GM12878 (cell line): ENCODE measurements around the gene PYGO1. TPM values are rescaled to one million over a fixed set of nuclear protein-coding genes. Genes with fewer than 3 reads are reported as not detected.
"Not testable (repeated sequence)": the region's sequence is repeated elsewhere in the genome, so short reads cannot be mapped to it uniquely, and the experiment has no call there.

Source experiments
- ATAC-seq: fragments of 200-7000 bp; cut with Tn5 transposase; 3 replicates; pipeline ENCODE4 v1.9.1; 2020; ENCODE audit warnings: mild to moderate bottlenecking, moderate library complexity
- BruUV-seq: library from RNA; stranded (reverse); fragments of 400-500 nt; replicated peaks from 2 replicates; lab custom pipeline; 2021; lab: Mats Ljungman, UMichigan
- CTCF ChIA-PET: fragments of 300-600 bp; sonication (Branson Sonifier 250); formaldehyde crosslinking; extraction: SDS; loops from one replicate; lab custom pipeline; 2021; ENCODE audit warnings: inconsistent platforms; lab: Yijun Ruan, JAX
- POLR2A ChIA-PET: fragments of 350-600 bp; formaldehyde crosslinking; extraction: SDS; loops from one replicate; lab custom pipeline; 2021; ENCODE audit warnings: inconsistent platforms; lab: Charles Lee
- RAD21 ChIA-PET: fragments of 300-600 bp; sonication (Branson Sonifier 250); formaldehyde crosslinking; loops from one replicate; lab custom pipeline; 2023; ENCODE audit warnings: antibody characterized with exemption; ENCODE audit not compliant: unreplicated experiment; lab: Charles Lee
- SMC1A ChIA-PET: fragments of 300-600 bp; sonication (Branson Sonifier 250); formaldehyde crosslinking; loops from one replicate; lab custom pipeline; 2023; ENCODE audit not compliant: unreplicated experiment, uncharacterized antibody; lab: Charles Lee
- DNase-seq: peaks from one replicate; pipeline ENCODE4 v3.0.0-alpha.2; 2011; ENCODE audit warnings: low read depth, low spot score
- FAIRE-seq: peaks from 3 replicates; lab custom pipeline; 2011; peaks lifted over from hg19 to GRCh38; lab: Jason Lieb, UNC
- H2AFZ ChIP-seq: 2 replicates; pipeline ENCODE4 v1.6.0; 2011; ENCODE audit warnings: low read depth, low read length, control low read depth; ENCODE audit not compliant: control insufficient read depth
- H3K27ac ChIP-seq: 2 replicates; pipeline ENCODE4 v1.5.1; 2011; ENCODE audit warnings: control low read depth; ENCODE audit not compliant: control insufficient read depth, insufficient read depth
- H3K27me3 ChIP-seq, 2 experiments: replicated peaks in 1 of 2; 2 replicates each; pipeline versions ENCODE4 v1.6.0 to v1.6.1; 2011; ENCODE audit warnings: low read length in 1 of 2; ENCODE audit not compliant: control insufficient read depth in 2 of 2, insufficient read depth in 2 of 2
- H3K36me3 ChIP-seq, 2 experiments: 2 replicates each; pipeline ENCODE4 v1.5.1; 2011; ENCODE audit warnings: low read length in 1 of 2; ENCODE audit not compliant: control insufficient read depth in 2 of 2, insufficient read depth in 2 of 2
- H3K4me1 ChIP-seq: 2 replicates; pipeline ENCODE4 v1.6.1; 2011; ENCODE audit warnings: mild to moderate bottlenecking, low read length, moderate library complexity, mixed read lengths; ENCODE audit not compliant: control insufficient read depth, insufficient read depth
- H3K4me2 ChIP-seq: 2 replicates; pipeline ENCODE4 v1.6.0; 2011; ENCODE audit warnings: control low read depth; ENCODE audit not compliant: control insufficient read depth, insufficient read depth
- H3K4me3 ChIP-seq: fragments of 200-600 bp; sonication (generic); 2 replicates; pipeline ENCODE4 v1.5.1; 2016
- H3K79me2 ChIP-seq: 2 replicates; pipeline ENCODE4 v1.6.0; 2011; ENCODE audit warnings: low read length; ENCODE audit not compliant: control insufficient read depth, insufficient read depth
- H3K9ac ChIP-seq: 2 replicates; pipeline ENCODE4 v1.8.0; 2011; ENCODE audit warnings: low read length, control low read depth, mixed read lengths; ENCODE audit not compliant: control insufficient read depth, insufficient read depth
- H3K9me3 ChIP-seq: replicated peaks from 3 replicates; pipeline ENCODE4 v1.5.1; 2011; ENCODE audit warnings: mild to moderate bottlenecking, low read length; ENCODE audit not compliant: control insufficient read depth, insufficient read depth
- H4K20me1 ChIP-seq: 2 replicates; pipeline ENCODE4 v1.6.0; 2011; ENCODE audit not compliant: control insufficient read depth, insufficient read depth
- BHLHE40 ChIP-seq, 2 experiments: fragments of 450-650 bp in 1 of 2; IDR thresholded peaks; 2 replicates each; pipeline ENCODE4 v1.6.1; 2011 to 2017; ENCODE audit warnings: low read depth in 2 of 2, borderline replicate concordance in 1 of 2, improper control_type of control experiment in 1 of 2, low read length in 1 of 2, mild to moderate bottlenecking in 1 of 2
- BMI1 ChIP-seq: fragments of 450-650 bp; IDR thresholded peaks from 2 replicates; pipeline ENCODE4 v1.6.1; 2016; ENCODE audit warnings: mild to moderate bottlenecking, moderate library complexity, borderline replicate concordance
- EED ChIP-seq: sonication (generic); IDR thresholded peaks from 2 replicates; pipeline ENCODE4 v1.6.1; 2016; ENCODE audit warnings: antibody characterized with exemption, low read depth
- GABPA ChIP-seq: IDR thresholded peaks from 2 replicates; pipeline ENCODE4 v1.6.1; 2014; ENCODE audit warnings: antibody characterized with exemption, low read depth, mild to moderate bottlenecking, inconsistent platforms
- GATAD2B ChIP-seq: fragments of 450-650 bp; conservative IDR thresholded peaks from 2 replicates; pipeline ENCODE4 v1.6.1; 2017; ENCODE audit warnings: low read depth, mild to moderate bottlenecking, moderate library complexity
- IKZF2 ChIP-seq, 2 experiments: fragments of 450-650 bp; IDR thresholded peaks; 2 replicates each; pipeline ENCODE4 v1.6.1; 2017; ENCODE audit warnings: mild to moderate bottlenecking in 2 of 2, moderate library complexity in 2 of 2
- MAX ChIP-seq: IDR thresholded peaks from 2 replicates; pipeline ENCODE4 v1.6.1; 2012; ENCODE audit warnings: low read depth, low read length, improper control_type of control experiment
- NFYB ChIP-seq: IDR thresholded peaks from 2 replicates; pipeline ENCODE4 v1.6.1; 2011; ENCODE audit warnings: low read depth, mild to moderate bottlenecking, low read length, improper control_type of control experiment, moderate library complexity; ENCODE audit not compliant: insufficient read depth
- PAX5 ChIP-seq: IDR thresholded peaks from 2 replicates; pipeline ENCODE4 v1.6.1; 2011; ENCODE audit warnings: low read depth, low read length, borderline replicate concordance
- ZBTB40 ChIP-seq: fragments of 450-650 bp; IDR thresholded peaks from 2 replicates; pipeline ENCODE4 v1.6.1; 2016; ENCODE audit warnings: mild to moderate bottlenecking, moderate library complexity, borderline replicate concordance
- WGBS: methylation state at CpG from one replicate; pipeline ENCODE4 v1.1.6; 2016; ENCODE audit warnings: low lambda C conversion rate; ENCODE audit not compliant: insufficient replicate concordance, insufficient coverage; ENCODE audit errors: missing lambda C conversion rate; 5-methylcytosine and 5-hydroxymethylcytosine counted together
- in situ Hi-C: fragments of 300-500 bp; cut with MboI; formaldehyde crosslinking; loops from 9 replicates; pipeline ENCODE4 v1.14.3; 2018; ENCODE audit warnings: mixed read lengths
- intact Hi-C: fragments of 100-400 bp; cut with micrococcal nuclease; formaldehyde crosslinking; loops from one replicate; pipeline ENCODE4 v1.14.2; 2022; ENCODE audit not compliant: unreplicated experiment
- polyA plus RNA-seq, 11 experiments: library from polyadenylated mRNA; depleted of rRNA in 4 of 11; unstranded in 6 of 11; stranded (reverse) in 5 of 11; fragments of >200 nt; fragmentation: Nextera tagmentation in 4 of 11; fragmentation: Illumina TruSeq in 1 of 11; extraction: Ambion mirVana in 4 of 11; extraction: Trizol in 1 of 11; gene quantifications; 1 replicate in 1 of 11; 2 replicates in 10 of 11; pipeline versions ENCODE4 v1.2.1 to v1.2.3, GENCODE V29; 2011 to 2016; ENCODE audit warnings: inconsistent platforms in 2 of 11, missing spikeins in 2 of 11, low read depth in 1 of 11
- total RNA-seq, 4 experiments: library from RNA; depleted of rRNA in 3 of 4; stranded (reverse); fragments of >200 nt in 3 of 4; fragmentation: Illumina TruSeq in 1 of 4; extraction: Trizol in 1 of 4; gene quantifications; 2 replicates each; pipeline versions ENCODE4 v1.2.1 to v1.2.3, GENCODE V29; 2013 to 2021

Gene PYGO1
- total and polyA plus RNA-seq, 10 of the 15 experiments (the other 5 are each of a cell fraction or from before 2014, with no cell fraction given) = 0.01 TPM; not detected in 9

- H3K9me3 ChIP-seq = no peaks in the 10 kb centered on the region
- H3K79me2 ChIP-seq = no peaks in the 10 kb centered on the region
- no peaks in the 10 kb centered on the region for H3K27me3 ChIP-seq
- H2AFZ ChIP-seq = no peak overlapping the region; the same call in 1 of the 2 replicates
- FAIRE-seq (no peak), DNase-seq (no peak), ATAC-seq (no peak)
- H4K20me1 ChIP-seq = no peaks in the 10 kb centered on the region
- H3K27ac ChIP-seq = no peak overlapping the region
- ChIA-PET POLR2A (no interaction called here), CTCF (no interaction called here), SMC1A (no interaction called here), RAD21 (no interaction called here)
- 77% methylated on average over 7 of the region's 7 CpGs for WGBS
- H3K4me2 ChIP-seq = peak overlapping the region; percentile 61
- H3K4me3 ChIP-seq = no peak overlapping the region
- H3K9ac ChIP-seq = no peak overlapping the region
- H3K36me3 ChIP-seq = no peaks in the 10 kb centered on the region
- no peaks in the 10 kb centered on the region; the same call in 1 of the 2 replicates for H3K4me1 ChIP-seq
- intact Hi-C loops = no loop called here
- TF ChIP-seq GATAD2B (no peak), NFYB (0 out of 2 replicates have a peak, but pooled peaks have one; percentile 53)
- BruUV-seq = no TSS peak
- in situ Hi-C loops = no loop called here
These were observed 89.0 kb downstream of the PYGO1 start for GRCh38 chr15:55499151-55499550.

- POLR2A ChIA-PET = interaction anchor here (0.6 kb wide), 1 partner anchor 11 kb away, joined by 8 read pairs; no protein-coding TSS in a partner anchor
- in situ Hi-C loops, CTCF ChIA-PET, H3K79me2 ChIP-seq, H3K9ac ChIP-seq, BruUV-seq, SMC1A ChIA-PET, H3K27me3 ChIP-seq, intact Hi-C loops, RAD21 ChIA-PET, H3K36me3 ChIP-seq, H3K4me1 ChIP-seq, H4K20me1 ChIP-seq, H3K27ac ChIP-seq, H3K9me3 ChIP-seq: not testable (repeated sequence)
- H3K4me3 ChIP-seq = peak overlapping the region; percentile 58
- FAIRE-seq = peak; percentile 96
- ATAC-seq = peak; percentile 99
- peak overlapping the region; percentile 61 for H3K4me2 ChIP-seq
- DNase-seq = peak; percentile 40
- peak overlapping the region; percentile 87 for H2AFZ ChIP-seq
- WGBS = 14% methylated on average over 53 of the region's 55 CpGs
- TF ChIP-seq BMI1 (0 out of 2 replicates have a peak, but pooled peaks have one; percentile 16), GABPA (peak; percentile 86), IKZF2 (IDR thresholded peaks at IDR 0.05) (0 out of 4 replicates have a peak, but pooled peaks of 1 of the 2 experiments have one; percentile 10), ZBTB40 (peak; percentile 70), PAX5 (0 out of 2 replicates have a peak, but pooled peaks have one; percentile 33), MAX (peak; percentile 75), EED (0 out of 2 replicates have a peak, but pooled peaks have one; percentile 17), BHLHE40 (IDR thresholded peaks at IDR 0.05; ENCODE audit: borderline replicate concordance in 1 of 2, low read depth in 2 of 2, low read length in 1 of 2) (0 out of 4 replicates have a peak, but pooled peaks of 1 of the 2 experiments have one; percentile 13)
These were observed 89.8 kb downstream of the PYGO1 start for GRCh38 chr15:55498109-55498938.
